GM13977 (cell line): Measurements from ENCODE around the gene SAP30L.

ENCODE experiments used
- DNase-seq: peaks from one replicate; pipeline ENCODE4 v3.0.0; 2012; ENCODE audit warnings: low spot score
- in situ Hi-C: fragments of 300-500 bp; cut with MboI; formaldehyde crosslinking; loops from one replicate; pipeline ENCODE4 v1.12.0; 2022; ENCODE audit warnings: low sequenced_read_pairs, low pct_unique_long_range_greater_than_20kb, mixed read lengths, inconsistent platforms; ENCODE audit not compliant: unreplicated experiment
- TF ChIP-seq, protein P1 (sequence below): IDR thresholded peaks from 2 replicates; pipeline ENCODE4 v1.5.1; 2012; ENCODE audit warnings: mild to moderate bottlenecking, control low read depth; ENCODE audit not compliant: insufficient read depth; ENCODE audit errors: extremely low read depth, missing control alignments

SAP30L gene

DNA sequence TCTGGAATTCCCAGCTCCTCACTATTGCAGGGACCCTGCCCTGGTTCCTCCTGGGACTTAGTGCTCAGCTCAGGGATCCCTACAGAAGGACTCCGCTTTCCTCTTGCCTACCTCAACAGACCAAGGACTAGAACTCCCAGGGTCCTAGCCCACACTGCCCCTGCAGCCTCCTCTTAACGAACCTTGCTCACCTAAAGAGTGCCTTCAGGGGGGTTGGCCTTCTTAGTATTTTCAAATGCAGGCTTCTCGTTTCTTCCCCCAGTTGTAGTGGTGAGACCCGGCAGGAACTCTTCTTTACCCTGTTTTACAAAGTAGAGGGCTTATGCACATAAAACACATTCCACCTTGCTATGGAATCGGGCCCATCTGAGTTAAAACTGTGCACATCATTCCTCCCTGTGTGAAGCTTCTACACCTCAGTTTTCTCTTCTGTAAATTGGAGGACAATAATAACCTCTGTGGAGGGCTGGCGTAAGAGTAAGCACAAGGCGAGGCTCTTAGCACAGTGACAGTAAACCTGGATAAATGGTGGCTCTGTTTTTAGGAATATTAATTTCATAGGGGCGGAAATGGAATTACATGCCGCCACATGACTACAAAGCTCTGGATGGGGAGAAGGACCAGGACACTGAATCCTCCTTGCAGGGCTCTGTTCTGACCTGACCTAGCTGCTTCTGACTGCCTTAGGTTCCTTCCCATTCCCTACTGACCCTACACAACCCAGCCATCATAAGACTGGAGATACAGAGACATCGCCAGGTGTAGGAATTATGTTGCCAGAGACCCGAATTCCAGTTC lies 36.0 kb downstream of the SAP30L start:
- no peak for DNase-seq
- TF ChIP-seq, protein P1, sequence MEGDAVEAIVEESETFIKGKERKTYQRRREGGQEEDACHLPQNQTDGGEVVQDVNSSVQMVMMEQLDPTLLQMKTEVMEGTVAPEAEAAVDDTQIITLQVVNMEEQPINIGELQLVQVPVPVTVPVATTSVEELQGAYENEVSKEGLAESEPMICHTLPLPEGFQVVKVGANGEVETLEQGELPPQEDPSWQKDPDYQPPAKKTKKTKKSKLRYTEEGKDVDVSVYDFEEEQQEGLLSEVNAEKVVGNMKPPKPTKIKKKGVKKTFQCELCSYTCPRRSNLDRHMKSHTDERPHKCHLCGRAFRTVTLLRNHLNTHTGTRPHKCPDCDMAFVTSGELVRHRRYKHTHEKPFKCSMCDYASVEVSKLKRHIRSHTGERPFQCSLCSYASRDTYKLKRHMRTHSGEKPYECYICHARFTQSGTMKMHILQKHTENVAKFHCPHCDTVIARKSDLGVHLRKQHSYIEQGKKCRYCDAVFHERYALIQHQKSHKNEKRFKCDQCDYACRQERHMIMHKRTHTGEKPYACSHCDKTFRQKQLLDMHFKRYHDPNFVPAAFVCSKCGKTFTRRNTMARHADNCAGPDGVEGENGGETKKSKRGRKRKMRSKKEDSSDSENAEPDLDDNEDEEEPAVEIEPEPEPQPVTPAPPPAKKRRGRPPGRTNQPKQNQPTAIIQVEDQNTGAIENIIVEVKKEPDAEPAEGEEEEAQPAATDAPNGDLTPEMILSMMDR = no peak
- in situ Hi-C loops = no loop called here

DNA sequence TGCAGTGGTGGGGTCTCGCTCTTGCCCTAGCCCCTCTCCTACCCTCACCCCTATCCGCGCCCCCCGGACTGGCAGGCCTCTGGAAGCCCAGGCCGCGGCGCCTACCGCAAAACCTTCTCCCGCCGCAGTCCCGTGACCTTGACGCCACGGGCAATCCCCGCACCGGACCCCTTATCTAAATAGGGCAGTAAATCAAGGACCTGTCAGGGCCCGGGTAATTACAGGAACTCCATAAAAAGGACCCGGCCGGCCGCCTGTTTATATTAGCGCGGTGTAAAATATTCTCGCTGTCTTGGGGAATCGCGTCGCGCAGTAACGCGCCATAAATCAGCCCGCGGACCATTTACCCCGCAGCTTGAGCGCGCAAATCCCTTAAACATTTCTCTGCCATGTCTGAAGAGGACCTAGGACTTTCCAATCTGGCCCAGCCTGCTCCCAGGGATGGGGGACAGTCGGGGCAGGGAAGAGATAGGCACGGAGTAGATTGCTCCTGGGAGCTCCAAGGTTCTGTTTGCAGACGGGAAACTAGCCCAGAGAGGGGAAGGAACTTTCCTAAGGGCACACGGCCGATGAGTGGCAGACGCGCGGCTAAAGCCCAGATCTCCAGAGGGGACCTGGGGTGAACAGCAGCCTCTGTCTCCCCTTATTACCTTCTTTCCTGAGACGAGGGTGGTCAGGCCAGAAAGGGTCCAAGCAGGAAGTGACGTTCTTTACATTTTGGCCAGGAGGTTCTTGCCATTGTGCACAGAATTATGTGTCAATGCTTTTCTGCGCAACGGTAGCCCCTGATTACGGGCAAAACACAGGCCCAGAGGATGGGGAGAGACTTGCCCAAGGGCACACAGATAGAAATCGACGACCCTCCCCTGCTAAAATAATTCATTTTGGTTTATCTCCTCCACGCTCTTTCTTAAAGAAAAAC lies 37.0 kb downstream of the SAP30L start:
- TF ChIP-seq, protein P1 = no peak
- DNase-seq = no peak
- in situ Hi-C loops = no loop called here

DNA sequence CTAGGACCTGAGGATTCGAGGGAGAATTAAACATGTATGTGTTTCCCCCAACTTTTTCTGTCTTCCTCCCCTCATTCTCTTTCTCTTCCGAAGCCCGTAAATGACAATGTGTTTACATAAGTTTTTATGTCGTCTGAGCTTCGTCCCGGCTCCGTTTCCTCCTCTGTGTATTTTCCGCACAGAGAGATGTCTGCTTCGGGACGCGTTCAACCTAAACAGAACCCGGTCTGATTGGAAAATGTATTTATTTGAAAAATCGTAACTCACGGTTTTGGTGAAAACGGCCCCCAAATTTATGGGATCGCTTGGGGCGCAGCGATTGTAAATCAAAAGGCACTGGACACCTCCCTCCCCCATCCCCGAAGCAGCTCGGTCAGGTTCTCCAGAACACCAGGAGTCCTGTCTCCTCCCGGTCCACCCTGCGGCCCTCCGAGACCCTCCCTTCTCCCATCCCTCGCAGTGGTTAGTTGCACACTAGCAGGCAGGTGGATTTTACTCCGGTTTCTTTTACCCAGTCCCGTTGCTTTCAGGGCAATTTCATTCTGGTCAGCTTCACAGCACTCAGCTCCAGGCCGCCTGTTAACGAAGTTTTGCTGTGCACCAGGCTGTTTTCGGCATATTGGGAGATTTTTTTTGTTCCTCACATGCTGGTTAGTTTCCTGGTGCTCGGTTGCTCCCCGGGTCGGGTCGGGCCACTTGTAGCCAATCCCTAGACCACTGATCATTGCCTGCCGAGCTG lies 38.0 kb downstream of the SAP30L start:
- TF ChIP-seq, protein P1 = no peak
- in situ Hi-C loops = no loop called here
- DNase-seq = no peak

DNA sequence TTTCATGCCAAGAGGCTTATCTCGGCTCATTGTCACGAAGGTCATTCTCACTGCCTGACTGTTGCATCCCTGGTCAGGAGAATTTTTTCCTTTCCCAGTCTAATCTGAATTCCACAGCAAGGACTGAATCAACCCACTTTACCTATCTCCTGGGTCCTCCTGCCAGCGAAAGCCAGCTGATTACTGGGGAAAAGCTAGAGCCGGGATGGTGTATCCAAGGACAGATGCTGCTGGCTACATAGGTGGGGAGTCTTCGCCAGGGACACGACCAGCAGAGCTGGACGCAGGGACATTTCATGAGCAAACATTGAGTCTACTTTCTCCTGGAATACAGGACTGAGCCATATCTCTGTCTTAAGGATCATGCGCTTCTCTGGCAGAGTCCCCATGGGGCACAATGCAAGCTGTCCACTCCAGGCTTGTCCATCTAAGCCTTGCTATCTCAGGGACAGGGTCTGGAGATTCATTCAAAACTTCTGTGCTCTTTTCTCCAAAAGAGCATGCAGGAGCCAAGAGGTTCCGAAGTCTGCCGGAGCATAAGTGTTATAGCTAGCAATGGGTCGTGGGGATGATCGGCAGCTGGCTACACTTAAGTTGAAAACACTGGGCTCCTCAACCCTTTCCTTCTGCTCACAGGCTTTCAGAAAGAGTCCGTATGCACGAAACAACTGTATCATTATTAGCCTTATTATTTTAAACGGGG lies 38.7 kb downstream of the SAP30L start:
- in situ Hi-C loops = no loop called here
- TF ChIP-seq, protein P1 = no peak
- no peak for DNase-seq

DNA sequence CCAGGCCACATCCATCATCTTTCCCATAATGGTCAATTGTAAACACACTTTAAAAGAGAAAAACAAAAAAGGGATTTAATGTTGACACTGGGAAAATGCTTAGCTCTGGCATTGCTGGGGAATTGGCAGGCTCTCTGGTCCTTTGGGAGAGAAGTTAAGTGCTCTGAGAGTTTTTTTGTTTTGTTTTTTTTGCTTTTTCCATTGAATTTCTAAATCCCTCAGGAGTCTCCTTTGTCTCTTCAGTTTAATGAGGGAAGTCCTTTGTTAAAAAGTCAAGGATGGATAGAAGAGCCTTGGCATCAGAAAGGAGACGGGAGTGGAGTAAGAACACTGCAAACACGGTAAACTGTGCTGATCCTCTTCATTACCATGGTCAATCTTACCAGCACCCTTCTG lies 39.3 kb downstream of the SAP30L start:
- in situ Hi-C loops = no loop called here
- no peak for DNase-seq

More for the DNA sequence above, 39.3 kb downstream of the SAP30L start:
- TF ChIP-seq, protein P1 = no peak
